ENCODE data around the gene LPIN1. TPM values are rescaled to one million over a fixed set of nuclear protein-coding genes. Genes with fewer than 3 reads are reported as not detected.

LPIN1 gene
- total RNA-seq, 3 donors from 2014 or later, result 78.6 to 106 (median 82.6) TPM

- no peak overlapping the region for H3K4me3 ChIP-seq
- intact Hi-C loops (cut with DNase I; ENCODE audit: low total_unique reads), result no loop called here
- TF ChIP-seq POLR2AphosphoS5 (IDR thresholded peaks at IDR 0.05) (no peak), CTCF (IDR thresholded peaks at IDR 0.05) (no peak), POLR2A (IDR thresholded peaks at IDR 0.05) (no peak)
- no peaks in the 10 kb centered on the region for H3K36me3 ChIP-seq
- DNase-seq (ENCODE audit: low spot score in 2 of 2), result no peak
- no peaks in the 10 kb centered on the region for H3K27me3 ChIP-seq
- no peaks in the 10 kb centered on the region for H3K4me1 ChIP-seq
- no peak overlapping the region for H3K27ac ChIP-seq
- no peaks in the 10 kb centered on the region for H3K9me3 ChIP-seq
Measured at GRCh38 chr2:11705063-11705462, 41.4 kb upstream of the LPIN1 start.

- intact Hi-C loops (cut with DNase I; ENCODE audit: low total_unique reads), result no loop called here
- DNase-seq (ENCODE audit: low spot score in 2 of 2), result no peak
- no peaks in the 10 kb centered on the region for H3K9me3 ChIP-seq
Measured at GRCh38 chr2:11705711-11706110, 40.7 kb upstream of the LPIN1 start.

GRCh38 chr2:11708106-11708505 is 38.3 kb upstream of the LPIN1 start:
- TF ChIP-seq POLR2A (IDR thresholded peaks at IDR 0.05) (no peak), POLR2AphosphoS5 (IDR thresholded peaks at IDR 0.05) (no peak), CTCF (IDR thresholded peaks at IDR 0.05) (no peak)
- H3K27ac ChIP-seq, result no peak overlapping the region

More at GRCh38 chr2:11705711-11706110, 40.7 kb upstream of the LPIN1 start:
- Histone ChIP-seq H3K36me3 (no peaks in the 10 kb centered on the region), H3K4me3 (no peak overlapping the region), H3K27me3 (no peaks in the 10 kb centered on the region), H3K27ac (no peak overlapping the region), H3K4me1 (no peaks in the 10 kb centered on the region)
- TF ChIP-seq POLR2AphosphoS5 (IDR thresholded peaks at IDR 0.05), result no peak
- TF ChIP-seq CTCF (IDR thresholded peaks at IDR 0.05), result no peak
- no peak for TF ChIP-seq POLR2A (IDR thresholded peaks at IDR 0.05)

GRCh38 chr2:11709293-11709692 is 37.1 kb upstream of the LPIN1 start:
- Histone ChIP-seq H3K36me3 (no peaks in the 10 kb centered on the region), H3K4me1 (peaks cover 0 to 7% of the 10 kb centered on the region in 2 donors), H3K27ac (peak overlapping the region; percentile 79 to 81), H3K27me3 (no peaks in the 10 kb centered on the region), H3K4me3 (no peak overlapping the region), H3K9me3 (no peaks in the 10 kb centered on the region)
- DNase-seq (ENCODE audit: low spot score in 2 of 2), result no peak
- TF ChIP-seq CTCF (IDR thresholded peaks at IDR 0.05) (no peak), POLR2AphosphoS5 (IDR thresholded peaks at IDR 0.05) (no peak), POLR2A (IDR thresholded peaks at IDR 0.05) (no peak)
- intact Hi-C loops (cut with DNase I; ENCODE audit: low total_unique reads), result no loop called here

More at GRCh38 chr2:11708106-11708505, 38.3 kb upstream of the LPIN1 start:
- no peak overlapping the region for H3K4me3 ChIP-seq
- intact Hi-C loops (cut with DNase I; ENCODE audit: low total_unique reads), result no loop called here
- peaks cover 0 to 7% of the 10 kb centered on the region in 2 donors for H3K4me1 ChIP-seq
- no peaks in the 10 kb centered on the region for H3K9me3 ChIP-seq
- no peaks in the 10 kb centered on the region for H3K36me3 ChIP-seq
- no peak for DNase-seq (ENCODE audit: low spot score in 2 of 2)
- no peaks in the 10 kb centered on the region for H3K27me3 ChIP-seq

- Histone ChIP-seq H3K27me3 (no peaks in the 10 kb centered on the region), H3K4me3 (no peak overlapping the region), H3K36me3 (no peaks in the 10 kb centered on the region), H3K9me3 (no peaks in the 10 kb centered on the region), H3K27ac (peak overlapping the region; percentile 79 to 81), H3K4me1 (peaks cover 0 to 7% of the 10 kb centered on the region in 2 donors)
- TF ChIP-seq CTCF (IDR thresholded peaks at IDR 0.05), result no peak
- no peak for TF ChIP-seq POLR2A (IDR thresholded peaks at IDR 0.05)
- no peak for TF ChIP-seq POLR2AphosphoS5 (IDR thresholded peaks at IDR 0.05)
- DNase-seq (ENCODE audit: low spot score in 2 of 2), result peak in 1 of 2 donors; percentile 79
- intact Hi-C loops (cut with DNase I; ENCODE audit: low total_unique reads), result no loop called here
Measured at GRCh38 chr2:11710210-11710609, 36.2 kb upstream of the LPIN1 start.

All from breast epithelium (tissue), 4 donors.